ENCODE data around the gene TERC.

TERC gene

DNA sequence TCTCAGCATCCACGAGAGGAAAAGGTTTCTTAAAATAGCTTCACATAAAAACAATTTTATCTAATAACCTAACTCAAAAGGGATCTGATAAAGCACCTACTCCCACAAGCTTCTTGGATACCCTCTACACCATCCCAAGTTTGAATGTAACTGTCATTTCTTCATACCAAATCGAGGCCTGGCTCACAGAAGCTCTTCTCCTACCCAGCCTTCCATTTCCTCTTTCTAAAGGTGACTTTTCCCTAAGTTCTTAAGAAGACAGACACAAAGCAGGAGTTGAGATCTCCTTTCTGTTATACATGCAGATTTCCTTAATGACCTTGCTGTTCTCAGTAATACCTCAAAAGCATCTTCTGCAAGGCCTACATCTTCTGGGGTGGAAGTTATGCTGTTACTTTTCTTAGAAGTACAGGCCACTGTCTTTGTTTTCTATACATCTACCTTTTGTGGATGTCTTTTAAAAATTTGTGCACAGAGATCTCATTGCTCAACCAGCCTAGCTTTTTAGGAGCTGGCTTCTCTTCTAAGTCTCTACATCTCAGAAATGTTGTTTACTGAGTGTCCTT, 44.5 kb upstream of the TERC start:
- TF ChIP-seq, protein P1, sequence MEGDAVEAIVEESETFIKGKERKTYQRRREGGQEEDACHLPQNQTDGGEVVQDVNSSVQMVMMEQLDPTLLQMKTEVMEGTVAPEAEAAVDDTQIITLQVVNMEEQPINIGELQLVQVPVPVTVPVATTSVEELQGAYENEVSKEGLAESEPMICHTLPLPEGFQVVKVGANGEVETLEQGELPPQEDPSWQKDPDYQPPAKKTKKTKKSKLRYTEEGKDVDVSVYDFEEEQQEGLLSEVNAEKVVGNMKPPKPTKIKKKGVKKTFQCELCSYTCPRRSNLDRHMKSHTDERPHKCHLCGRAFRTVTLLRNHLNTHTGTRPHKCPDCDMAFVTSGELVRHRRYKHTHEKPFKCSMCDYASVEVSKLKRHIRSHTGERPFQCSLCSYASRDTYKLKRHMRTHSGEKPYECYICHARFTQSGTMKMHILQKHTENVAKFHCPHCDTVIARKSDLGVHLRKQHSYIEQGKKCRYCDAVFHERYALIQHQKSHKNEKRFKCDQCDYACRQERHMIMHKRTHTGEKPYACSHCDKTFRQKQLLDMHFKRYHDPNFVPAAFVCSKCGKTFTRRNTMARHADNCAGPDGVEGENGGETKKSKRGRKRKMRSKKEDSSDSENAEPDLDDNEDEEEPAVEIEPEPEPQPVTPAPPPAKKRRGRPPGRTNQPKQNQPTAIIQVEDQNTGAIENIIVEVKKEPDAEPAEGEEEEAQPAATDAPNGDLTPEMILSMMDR (IDR thresholded peaks at IDR 0.05; ENCODE audit: control extremely low read depth, extremely low read depth, low read depth, missing control alignments): no peak
- ChIA-PET POLR2A (no interaction called here), CTCF (interaction anchor here (0.8 to 1.5 kb wide), 3 partner anchors 16 to 25 kb away, joined by 3 to 4 read pairs (median 3); no protein-coding TSS in a partner anchor)
- DNase-seq (ENCODE audit: extremely low spot score): no peak

DNA sequence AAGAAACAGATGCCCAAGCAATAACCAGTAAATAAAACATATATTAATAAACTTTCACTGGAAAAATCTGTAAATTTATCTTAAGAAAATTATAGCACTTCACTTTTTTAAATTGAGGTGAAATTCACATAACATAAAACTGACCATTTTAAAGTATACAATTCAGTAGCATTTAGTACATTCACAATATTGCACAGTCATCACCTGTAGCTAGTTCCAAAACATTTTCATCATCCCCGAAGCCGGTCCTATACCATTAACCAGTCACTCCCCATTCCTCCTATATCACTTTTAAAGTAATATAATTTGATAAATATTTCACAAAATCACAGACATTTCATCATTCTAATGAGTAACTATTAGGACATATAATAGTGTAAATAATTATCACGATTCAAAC, 39.8 kb upstream of the TERC start:
- TF ChIP-seq, protein P1 (IDR thresholded peaks at IDR 0.05; ENCODE audit: control extremely low read depth, extremely low read depth, low read depth, missing control alignments): no peak
- ChIA-PET POLR2A (no interaction called here), CTCF (no interaction called here)
- no peak for DNase-seq (ENCODE audit: extremely low spot score)

DNA sequence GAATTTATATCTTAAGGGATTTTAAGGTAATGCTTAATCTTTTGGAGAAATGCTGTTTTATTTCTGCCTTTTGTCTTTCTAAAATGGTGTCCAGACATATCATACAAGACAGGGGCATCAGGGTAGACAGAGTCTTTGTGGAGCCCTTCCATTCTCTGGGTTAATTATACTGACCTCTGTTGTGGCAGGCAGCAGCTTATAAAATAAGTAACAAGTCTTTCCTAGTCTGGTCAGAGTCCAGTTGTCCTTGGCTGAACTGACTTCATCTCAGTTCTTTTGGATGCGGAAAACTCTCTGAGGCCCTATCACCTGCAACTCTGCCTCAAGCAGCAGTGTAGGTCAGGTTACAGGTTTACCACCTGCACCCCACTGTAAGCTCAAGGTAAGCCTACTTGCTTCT, 27.5 kb upstream of the TERC start:
- ChIA-PET CTCF (interaction anchor here (1.2 to 1.5 kb wide), 2 partner anchors 8 to 16 kb away, joined by 4 to 5 read pairs; no protein-coding TSS in a partner anchor), POLR2A (no interaction called here)
- no peak for DNase-seq (ENCODE audit: extremely low spot score)

DNA sequence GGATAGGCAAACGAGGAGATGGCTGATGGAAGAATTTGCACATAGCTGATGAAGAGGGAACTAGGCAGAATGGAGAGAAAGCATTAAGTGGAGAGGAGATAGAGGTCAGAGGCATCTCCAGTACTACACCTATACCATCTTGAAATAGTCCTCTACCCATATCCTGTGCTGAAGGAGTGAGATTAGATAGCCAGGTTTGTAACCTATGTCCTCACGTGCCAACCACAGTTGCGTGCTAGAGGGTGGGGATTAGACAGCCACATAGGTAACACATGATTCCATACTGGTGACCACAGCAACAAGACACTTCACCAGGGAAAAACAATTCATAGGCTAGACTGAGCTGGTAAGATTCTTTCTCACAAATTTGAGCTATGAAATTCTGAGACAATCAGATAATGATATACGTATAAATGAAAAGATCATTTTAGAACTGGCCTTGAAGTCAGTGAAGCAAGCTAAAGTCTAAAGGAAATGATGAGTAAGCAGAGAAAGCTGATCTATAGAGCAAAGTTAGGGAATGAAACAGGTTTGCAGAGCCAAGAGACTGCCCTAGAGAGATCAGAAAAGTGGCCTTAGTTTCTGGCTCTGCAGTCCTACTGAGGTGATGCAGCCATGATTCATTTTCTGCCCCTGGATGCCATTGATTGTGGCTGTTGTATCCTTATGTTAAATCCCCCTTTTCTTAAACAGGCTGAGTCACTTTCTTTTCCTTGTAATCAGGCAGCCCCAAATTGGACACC, 26.0 kb upstream of the TERC start:
- no peak for DNase-seq (ENCODE audit: extremely low spot score)
- ChIA-PET CTCF (interaction anchor here (1.0 kb wide), 1 partner anchor 22 kb away, joined by 4 read pairs; the partner anchor contains the start of genes LRRC34 and LRRIQ4), POLR2A (no interaction called here)
- TF ChIP-seq, protein P1 (IDR thresholded peaks at IDR 0.05; ENCODE audit: control extremely low read depth, extremely low read depth, low read depth, missing control alignments): no peak

More for the DNA sequence above, 27.5 kb upstream of the TERC start:
- TF ChIP-seq, protein P1 (IDR thresholded peaks at IDR 0.05; ENCODE audit: control extremely low read depth, extremely low read depth, low read depth, missing control alignments): no peak

DNA sequence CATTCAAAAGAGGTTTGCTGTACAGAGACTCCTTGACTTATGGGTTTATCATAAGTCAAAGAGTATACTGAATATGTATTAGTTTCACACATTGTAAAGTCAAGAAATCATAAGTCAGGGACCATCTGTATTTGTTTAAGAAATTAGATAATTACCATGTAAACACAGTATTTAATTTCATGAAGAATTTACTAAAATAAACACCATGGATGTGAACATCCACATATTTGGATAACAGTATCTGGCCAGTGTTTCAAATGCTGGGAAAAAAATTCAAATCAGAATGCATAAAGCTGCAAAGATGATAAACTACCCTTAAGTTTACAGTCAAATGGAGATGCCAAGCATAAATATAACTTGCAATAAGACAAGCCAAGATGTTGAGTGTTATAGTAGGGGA, 25.4 kb upstream of the TERC start:
- ChIA-PET CTCF (interaction anchor here (1.0 kb wide), 1 partner anchor 22 kb away, joined by 4 read pairs; the partner anchor contains the start of genes LRRC34 and LRRIQ4), POLR2A (no interaction called here)
- TF ChIP-seq, protein P1 (IDR thresholded peaks at IDR 0.05; ENCODE audit: control extremely low read depth, extremely low read depth, low read depth, missing control alignments): no peak
- no peak for DNase-seq (ENCODE audit: extremely low spot score)

DNA sequence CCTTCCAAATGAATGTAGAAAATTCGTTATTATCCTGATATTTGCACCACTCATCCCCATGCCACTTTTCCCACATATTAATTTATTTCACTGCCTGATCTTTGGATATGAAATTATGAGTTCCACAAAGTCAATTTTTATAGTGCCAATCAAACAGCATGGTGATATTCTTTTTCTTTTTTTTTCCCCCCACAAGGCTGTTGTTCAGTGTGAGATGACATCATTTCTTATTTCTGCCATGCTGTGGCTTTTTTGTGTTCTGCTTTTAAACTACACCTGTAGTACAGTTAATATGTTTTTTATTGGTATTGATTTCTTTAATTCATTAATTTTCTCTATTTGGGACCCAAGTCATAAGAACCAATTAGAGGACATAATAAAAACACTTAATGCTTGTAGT, 22.9 kb upstream of the TERC start:
- POLR2A ChIA-PET: no interaction called here
- no peak for DNase-seq (ENCODE audit: extremely low spot score)
- CTCF ChIA-PET: no interaction called here
- TF ChIP-seq, protein P1 (IDR thresholded peaks at IDR 0.05; ENCODE audit: control extremely low read depth, extremely low read depth, low read depth, missing control alignments): no peak
